ENCODE results near the gene IL1B.

DNA sequence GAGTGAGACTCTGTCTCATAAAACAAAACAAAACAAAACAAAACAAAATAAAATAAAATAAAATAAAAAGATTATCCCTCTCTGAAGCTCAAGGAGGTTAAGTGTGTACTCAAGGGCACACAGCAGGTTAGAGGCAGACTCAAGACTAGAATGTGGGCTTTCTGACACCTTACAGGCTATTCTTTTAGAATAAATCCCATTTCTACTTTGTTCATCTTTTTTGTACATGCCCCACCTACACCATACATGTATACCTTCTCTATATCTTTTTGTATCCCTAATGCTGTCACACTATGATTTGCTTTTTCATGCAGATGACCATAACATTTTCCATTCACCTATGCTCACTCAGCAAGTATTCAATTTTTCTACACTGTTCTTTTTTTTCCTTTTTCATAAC lies 2.6 kb downstream of the IL1B start:
- TF ChIP-seq GATA3 (IDR thresholded peaks at IDR 0.05; ENCODE audit: low read depth, low read length) (no peak), GATA2 (IDR thresholded peaks at IDR 0.05; ENCODE audit: low read depth, low read length) (no peak)

Measured in SH-SY5Y (cell line).